GM12864 (cell line): Measurements from ENCODE around the gene TMC4.
"Not testable (repeated sequence)": the region's sequence is repeated elsewhere in the genome, so short reads cannot be mapped to it uniquely, and the experiment has no call there.

ENCODE experiments used
- DNase-seq: peaks from one replicate; pipeline ENCODE4 v3.0.0-alpha.2; 2011; ENCODE audit warnings: low read depth
- H3K4me3 ChIP-seq: 2 replicates; pipeline ENCODE4 v1.5.1; 2011; ENCODE audit warnings: mild to moderate bottlenecking, low read depth, low read length, control low read depth
- CTCF ChIP-seq: IDR thresholded peaks from 2 replicates; pipeline ENCODE4 v1.5.1; 2011; ENCODE audit warnings: low read depth, mild to moderate bottlenecking, moderate library complexity, low read length, control low read depth, inconsistent platforms; ENCODE audit errors: missing control alignments

The TMC4 gene

GRCh38 chr19:54173359-54173699 lies 369 bp upstream of the TMC4 start:
- H3K4me3 ChIP-seq = no peak overlapping the region
- TF ChIP-seq CTCF = no peak
- no peak for DNase-seq

- DNase-seq, H3K4me3 ChIP-seq: not testable (repeated sequence)
These were observed 1.1 kb downstream of the TMC4 start for GRCh38 chr19:54171736-54172431.

GRCh38 chr19:54169149-54169740 lies 3.7 kb downstream of the TMC4 start:
- no peak for TF ChIP-seq CTCF
- H3K4me3 ChIP-seq = no peak overlapping the region
- DNase-seq = no peak

DNA sequence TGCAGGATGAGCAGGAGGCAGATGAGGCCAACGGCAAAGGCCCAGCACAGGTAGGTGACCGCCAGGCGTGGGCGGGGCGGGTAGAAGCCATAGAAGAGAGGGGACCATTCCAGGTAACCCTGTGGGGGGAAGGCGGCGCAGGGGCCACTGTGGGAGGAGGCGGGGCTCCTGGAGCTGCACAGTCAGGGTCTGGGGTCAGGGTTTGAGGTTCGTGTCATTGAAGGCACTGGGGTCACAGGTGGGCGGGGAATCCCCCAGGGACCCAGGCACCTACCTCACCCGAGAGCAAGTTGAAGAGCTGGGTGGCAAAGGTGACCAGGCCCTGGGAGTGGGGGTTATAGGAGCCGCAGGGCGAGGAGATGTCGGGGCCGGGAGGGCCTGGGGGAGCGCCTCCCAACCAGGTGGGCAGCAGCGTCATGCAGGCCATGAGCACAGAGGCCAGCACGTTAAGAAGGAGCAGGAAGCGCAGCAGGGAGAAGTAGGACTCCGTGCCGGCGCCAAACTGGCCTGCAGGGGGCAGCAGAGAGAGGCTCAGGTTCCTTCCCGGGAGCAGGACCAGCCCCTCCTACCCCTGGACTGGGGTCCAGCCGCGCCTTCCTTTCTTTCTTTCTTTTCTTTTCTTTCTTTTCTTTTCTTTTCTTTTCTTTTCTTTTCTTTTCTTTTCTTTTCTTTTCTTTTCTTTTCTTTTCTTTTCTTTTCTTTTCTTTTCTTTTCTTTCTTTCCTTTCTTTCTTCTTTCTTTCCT lies 4.6 kb downstream of the TMC4 start:
- peak; percentile 92 for TF ChIP-seq CTCF
- H3K4me3 ChIP-seq = no peak overlapping the region
- DNase-seq = peak; percentile 26

- DNase-seq = no peak
- H3K4me3 ChIP-seq = no peak overlapping the region
- TF ChIP-seq CTCF = no peak
These were observed 7.7 kb downstream of the TMC4 start for GRCh38 chr19:54165222-54165621.

- no peak overlapping the region for H3K4me3 ChIP-seq
- no peak for DNase-seq
- TF ChIP-seq CTCF = no peak
These were observed 8.4 kb downstream of the TMC4 start for GRCh38 chr19:54164369-54165068.

DNA sequence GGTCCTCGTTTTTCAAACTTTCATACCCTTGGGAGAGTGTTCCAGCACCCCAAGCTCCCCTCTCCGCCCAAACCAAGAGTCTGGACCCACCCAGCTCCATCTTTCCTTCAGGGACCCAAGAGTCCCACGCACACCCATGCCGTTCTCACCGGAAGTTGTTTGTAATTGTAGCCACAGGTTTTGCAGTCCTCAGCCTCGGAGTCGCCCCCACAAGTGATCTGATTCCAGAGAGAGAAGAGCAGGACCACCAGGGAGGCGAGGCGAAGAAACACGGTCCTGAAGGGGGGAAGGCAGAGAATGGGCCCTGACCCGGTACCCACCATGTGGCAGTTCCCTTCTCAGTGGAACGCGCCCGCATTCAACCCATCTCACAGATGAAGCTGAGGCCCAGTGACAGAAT lies 10.1 kb downstream of the TMC4 start:
- no peak for TF ChIP-seq CTCF
- no peak overlapping the region for H3K4me3 ChIP-seq
- DNase-seq = no peak
